GM10847 (cell line): ENCODE results near the gene PPM1N.

Source experiments
- POLR2A ChIP-seq: IDR thresholded peaks from 2 replicates; pipeline ENCODE4 v1.6.1; 2011; ENCODE audit not compliant: insufficient read length; ENCODE audit errors: extremely low read depth

PPM1N gene

GRCh38 chr19:45498411-45499195 is at the start of gene PPM1N:
Gene PPM1N (plus strand): TSS chr19:45498443. CDS start chr19:45498473, 30 bp downstream.
- no peak for TF ChIP-seq POLR2A

- no peak for TF ChIP-seq POLR2A
Observed at GRCh38 chr19:45448887-45449299, 49.4 kb upstream of the PPM1N start.

- TF ChIP-seq POLR2A, result no peak
Observed at GRCh38 chr19:45450012-45450333, 48.3 kb upstream of the PPM1N start.

- TF ChIP-seq POLR2A, result no peak
Observed at GRCh38 chr19:45451131-45451849, 47.0 kb upstream of the PPM1N start.

- TF ChIP-seq POLR2A, result no peak
Observed at GRCh38 chr19:45451850-45452387, 46.3 kb upstream of the PPM1N start.

GRCh38 chr19:45455707-45456499 is 42.3 kb upstream of the PPM1N start:
- TF ChIP-seq POLR2A, result no peak

GRCh38 chr19:45456500-45456815 is 41.8 kb upstream of the PPM1N start:
- no peak for TF ChIP-seq POLR2A

GRCh38 chr19:45457776-45458175 is 40.5 kb upstream of the PPM1N start:
- TF ChIP-seq POLR2A, result no peak

- TF ChIP-seq POLR2A, result no peak
Observed at GRCh38 chr19:45460807-45461347, 37.4 kb upstream of the PPM1N start.

GRCh38 chr19:45462174-45462573 is 36.1 kb upstream of the PPM1N start:
- no peak for TF ChIP-seq POLR2A

GRCh38 chr19:45463241-45463640 is 35.0 kb upstream of the PPM1N start:
- TF ChIP-seq POLR2A, result no peak

GRCh38 chr19:45464274-45464673 is 34.0 kb upstream of the PPM1N start:
- no peak for TF ChIP-seq POLR2A

- TF ChIP-seq POLR2A, result no peak
Observed at GRCh38 chr19:45464852-45465441, 33.3 kb upstream of the PPM1N start.

GRCh38 chr19:45467115-45467455 is 31.2 kb upstream of the PPM1N start:
- TF ChIP-seq POLR2A, result no peak
